NCI-H2196 (cell line): Measurements from ENCODE around the gene SCNN1A.

Experiments
- DNase-seq: peaks from one replicate; lab custom pipeline; 2025; ENCODE audit not compliant: unreplicated experiment; lab: John Stamatoyannopoulos, UW

The SCNN1A gene

GRCh38 chr12:6335451-6336078 lies 39.8 kb downstream of the SCNN1A start:
- no peak for DNase-seq

GRCh38 chr12:6334940-6335450 lies 40.4 kb downstream of the SCNN1A start:
- no peak for DNase-seq

- DNase-seq, result no peak
These were observed 41.0 kb downstream of the SCNN1A start for GRCh38 chr12:6334359-6334758.

DNA sequence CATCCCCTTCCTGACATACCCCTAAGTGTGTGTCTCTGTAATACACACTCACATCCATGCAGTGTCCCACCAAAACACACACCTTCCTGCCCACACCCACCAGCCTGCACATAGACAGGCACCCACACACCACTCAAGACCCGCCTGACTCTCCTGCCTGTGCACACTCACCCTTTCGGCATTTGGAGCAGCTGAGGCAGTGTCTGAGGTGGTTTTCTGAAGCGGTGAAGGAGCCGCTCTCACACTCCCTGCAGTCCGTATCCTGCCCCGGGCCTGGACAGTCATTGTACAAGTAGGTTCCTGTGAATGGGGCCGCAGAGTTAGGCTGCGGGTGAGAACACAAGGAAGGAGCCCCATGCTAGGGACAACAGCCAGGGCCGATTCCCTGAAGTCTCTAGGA lies 41.8 kb downstream of the SCNN1A start:
- DNase-seq, result no peak

DNA sequence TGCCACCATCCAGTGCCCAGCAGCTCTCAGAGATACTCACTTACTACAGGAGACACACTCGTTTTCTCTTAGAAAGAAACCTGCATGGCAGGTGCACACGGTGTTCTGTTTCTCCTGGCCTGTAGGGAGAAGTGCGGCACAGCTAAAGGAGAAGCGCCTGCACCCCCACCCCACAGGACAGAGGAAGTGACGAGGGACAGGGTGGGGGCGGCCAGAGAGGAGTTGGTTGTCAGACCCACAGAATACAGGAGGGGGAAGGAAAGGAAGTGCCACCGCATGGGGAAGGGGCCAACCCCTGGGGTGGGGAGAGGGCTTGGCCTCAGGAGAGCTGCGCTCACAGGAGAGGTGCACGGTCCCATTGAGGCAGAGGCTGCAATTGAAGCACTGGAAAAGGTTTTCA lies 42.3 kb downstream of the SCNN1A start:
- DNase-seq, result no peak

- no peak for DNase-seq
These were observed 42.9 kb downstream of the SCNN1A start for GRCh38 chr12:6332459-6332858.

DNA sequence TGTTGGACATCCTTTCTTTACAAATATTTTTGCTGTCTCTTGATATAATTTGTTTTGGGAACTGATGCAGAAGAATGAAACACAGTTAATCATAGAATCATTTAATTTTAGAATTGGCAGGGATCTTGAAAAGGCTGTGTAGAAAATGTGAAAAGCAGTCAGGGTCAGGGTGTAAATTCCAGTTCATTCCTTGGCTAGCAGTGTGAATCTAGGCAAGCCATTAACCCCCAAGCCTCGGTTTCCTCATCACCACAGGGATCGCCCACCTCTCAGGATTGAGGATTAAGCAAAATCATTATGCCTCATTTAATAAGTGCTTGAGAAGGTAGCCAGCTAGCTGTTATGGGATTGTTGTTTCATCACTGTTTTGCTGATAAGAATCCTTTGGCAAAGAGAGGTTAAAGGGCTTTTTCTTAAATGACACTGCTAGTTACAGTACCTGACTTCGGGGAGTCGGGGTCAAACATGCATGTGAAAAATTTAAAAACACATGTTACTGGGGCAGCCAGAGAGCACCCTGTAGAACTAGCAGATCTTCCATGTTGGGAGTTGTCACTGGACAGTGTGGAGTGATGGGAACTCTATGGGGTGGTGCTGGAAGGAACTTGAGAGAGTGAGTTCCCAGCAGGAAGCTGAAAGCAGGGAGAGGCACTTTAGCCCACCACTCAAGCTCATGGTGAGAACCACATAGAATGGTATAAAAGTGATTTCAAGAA lies 44.2 kb downstream of the SCNN1A start:
- DNase-seq, result no peak

DNA sequence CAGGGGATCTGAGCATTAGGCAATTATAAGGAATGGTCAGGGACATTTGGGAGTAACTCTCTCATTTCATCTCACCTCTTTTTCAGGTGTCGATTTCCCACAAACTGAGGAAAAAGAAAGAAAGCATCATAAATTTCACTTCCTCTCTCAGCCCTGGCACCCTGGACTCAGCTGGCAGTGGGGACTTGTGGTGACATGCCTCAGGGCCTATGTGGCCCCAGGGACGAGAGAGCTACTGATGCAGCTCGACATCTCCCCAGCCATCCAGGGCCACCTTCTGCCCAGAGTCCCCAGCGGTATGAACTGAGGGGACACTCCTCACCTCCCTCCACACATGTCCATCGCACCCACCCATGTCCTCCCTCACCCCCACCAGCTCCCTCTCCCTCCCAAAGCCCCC lies 45.2 kb downstream of the SCNN1A start:
- no peak for DNase-seq

DNA sequence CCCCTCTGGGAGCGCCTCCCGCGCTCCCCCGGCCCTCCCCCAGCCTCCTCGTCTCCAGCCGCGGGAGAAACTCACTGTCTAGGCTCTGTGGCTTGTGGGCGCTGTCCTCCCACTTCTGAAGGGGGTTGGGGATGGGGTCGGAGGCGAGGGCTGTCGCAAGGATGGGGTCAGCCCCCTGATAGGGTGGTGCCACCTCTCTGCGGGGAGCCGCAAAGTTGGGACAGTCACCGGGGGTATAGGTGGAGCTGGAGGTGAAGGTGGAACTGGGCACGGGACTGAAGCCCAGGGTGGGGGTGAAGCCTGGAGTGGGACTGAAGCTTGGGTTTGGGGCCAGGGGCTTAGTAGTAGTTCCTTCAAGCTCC lies 45.7 kb downstream of the SCNN1A start:
- no peak for DNase-seq

- no peak for DNase-seq
These were observed 46.2 kb downstream of the SCNN1A start for GRCh38 chr12:6328945-6329702.

GRCh38 chr12:6328045-6328779 lies 47.2 kb downstream of the SCNN1A start:
- no peak for DNase-seq

GRCh38 chr12:6327229-6328041 lies 47.9 kb downstream of the SCNN1A start:
- DNase-seq, result no peak

- no peak for DNase-seq
These were observed 48.8 kb downstream of the SCNN1A start for GRCh38 chr12:6326316-6327228.

DNA sequence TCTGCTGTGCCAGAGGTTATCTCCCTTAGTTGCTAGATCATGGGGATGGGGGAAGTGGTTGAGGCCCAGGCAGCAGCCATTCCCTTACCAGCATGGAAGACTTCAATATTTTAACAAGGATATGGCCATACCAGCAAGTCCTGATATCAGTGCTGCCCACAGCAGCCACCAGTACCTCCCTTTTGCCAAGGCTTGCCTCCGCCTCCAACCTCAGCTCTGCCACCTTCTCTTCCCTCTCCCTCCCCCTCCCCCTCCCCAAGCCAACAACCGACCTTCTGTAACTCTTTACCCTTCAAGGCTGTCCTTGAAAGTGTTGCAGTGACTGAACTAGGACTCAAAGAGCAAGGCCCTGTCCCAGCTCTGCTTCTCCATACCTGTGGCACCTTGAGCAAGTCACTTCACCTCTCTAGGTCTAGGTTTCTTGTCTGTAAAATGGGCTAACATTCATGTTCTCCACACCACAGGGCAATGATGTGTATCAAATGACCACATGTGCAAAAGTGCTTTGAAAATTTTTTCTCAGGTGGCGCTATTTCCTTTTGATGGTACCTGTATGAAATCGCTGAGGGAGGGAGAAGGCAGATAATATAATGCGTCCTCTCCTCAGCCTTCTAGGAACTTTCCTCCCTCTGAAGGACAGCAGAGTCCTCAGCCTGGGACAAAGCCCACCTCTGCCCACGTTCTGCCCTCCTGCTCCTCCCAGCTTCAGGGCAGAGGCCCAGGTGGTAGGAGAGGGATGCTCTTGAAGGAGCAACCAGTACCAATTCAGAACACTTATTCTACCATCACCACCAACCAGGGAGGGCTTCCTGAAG lies 50.2 kb downstream of the SCNN1A start:
- no peak for DNase-seq

DNA sequence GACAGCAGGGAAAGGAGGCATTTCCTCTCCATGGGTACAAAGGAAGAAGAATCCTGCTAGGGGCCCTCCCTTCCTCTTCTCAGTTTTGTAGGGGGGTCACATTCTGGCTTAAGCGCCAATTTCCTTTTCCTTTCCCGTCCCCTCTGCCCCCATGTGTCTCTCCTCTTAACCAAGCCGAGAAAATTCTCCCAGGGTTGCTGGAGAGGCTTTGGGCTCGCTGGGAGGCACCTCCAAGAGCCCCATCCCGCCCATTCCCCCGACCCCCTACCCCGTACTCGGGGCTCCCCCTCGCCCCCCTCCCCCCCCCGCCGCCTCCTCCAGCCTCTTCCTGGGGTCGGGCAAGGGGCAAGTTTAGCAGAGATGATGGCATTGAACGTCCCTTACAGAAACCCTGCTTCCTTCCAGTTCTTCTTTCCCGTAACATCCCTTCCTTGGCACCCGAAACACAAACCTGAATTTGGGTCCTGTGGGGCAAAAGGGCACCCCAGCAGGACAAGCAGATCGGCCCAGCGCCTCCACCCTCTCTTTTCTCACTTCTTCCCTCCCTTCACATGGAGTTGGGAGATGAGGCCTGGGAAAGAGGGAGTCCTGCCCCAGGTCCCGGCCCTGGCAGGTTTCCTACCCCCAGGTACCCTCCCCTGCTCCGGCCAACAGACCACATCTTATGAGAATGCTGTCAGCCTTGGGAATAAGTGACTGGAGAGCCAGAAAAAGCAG lies 51.2 kb downstream of the SCNN1A start:
- no peak for DNase-seq

DNA sequence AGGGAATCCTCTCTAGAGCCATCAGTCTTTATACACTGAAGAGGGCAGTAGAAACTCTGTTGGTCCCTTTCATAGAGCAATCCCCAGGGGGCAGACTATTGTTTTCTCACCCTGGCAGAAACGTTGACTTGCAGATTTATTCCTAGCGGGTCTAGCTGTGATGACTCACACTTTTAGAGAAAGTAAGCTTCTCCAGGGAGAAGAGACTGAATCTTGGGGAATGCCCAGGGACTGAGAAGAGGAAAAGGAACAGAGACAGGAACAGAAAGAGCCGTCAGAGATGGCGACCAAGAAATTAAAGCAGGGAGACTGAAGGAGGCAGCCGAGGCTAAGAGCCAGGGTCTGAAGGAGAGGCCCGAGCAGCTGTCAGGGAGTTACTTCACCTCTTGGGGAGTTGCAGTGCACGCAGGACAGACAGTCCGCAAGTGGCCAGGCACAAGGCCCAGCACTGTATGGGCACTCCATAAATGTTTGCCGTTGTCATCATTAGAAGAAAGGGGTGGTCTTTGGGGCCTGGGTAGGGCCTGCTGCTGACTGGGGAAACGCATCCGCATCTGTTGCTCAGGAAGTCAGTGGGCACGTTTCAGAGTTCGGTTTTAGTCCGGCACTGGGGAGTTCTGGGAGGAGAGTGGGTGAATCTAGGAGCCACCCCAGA lies 51.9 kb downstream of the SCNN1A start:
- DNase-seq, result peak; percentile 10

GRCh38 chr12:6322969-6323339 lies 52.4 kb downstream of the SCNN1A start:
- DNase-seq, result no peak

- no peak for DNase-seq
These were observed 53.0 kb downstream of the SCNN1A start for GRCh38 chr12:6322352-6322751.
